ENCODE measurements around the gene CSF2. TPM values are rescaled to one million over a fixed set of nuclear protein-coding genes. Genes with fewer than 3 reads are reported as not detected.

CSF2 gene
- total RNA-seq, 1 experiment from 2014 or later, result not detected

DNA sequence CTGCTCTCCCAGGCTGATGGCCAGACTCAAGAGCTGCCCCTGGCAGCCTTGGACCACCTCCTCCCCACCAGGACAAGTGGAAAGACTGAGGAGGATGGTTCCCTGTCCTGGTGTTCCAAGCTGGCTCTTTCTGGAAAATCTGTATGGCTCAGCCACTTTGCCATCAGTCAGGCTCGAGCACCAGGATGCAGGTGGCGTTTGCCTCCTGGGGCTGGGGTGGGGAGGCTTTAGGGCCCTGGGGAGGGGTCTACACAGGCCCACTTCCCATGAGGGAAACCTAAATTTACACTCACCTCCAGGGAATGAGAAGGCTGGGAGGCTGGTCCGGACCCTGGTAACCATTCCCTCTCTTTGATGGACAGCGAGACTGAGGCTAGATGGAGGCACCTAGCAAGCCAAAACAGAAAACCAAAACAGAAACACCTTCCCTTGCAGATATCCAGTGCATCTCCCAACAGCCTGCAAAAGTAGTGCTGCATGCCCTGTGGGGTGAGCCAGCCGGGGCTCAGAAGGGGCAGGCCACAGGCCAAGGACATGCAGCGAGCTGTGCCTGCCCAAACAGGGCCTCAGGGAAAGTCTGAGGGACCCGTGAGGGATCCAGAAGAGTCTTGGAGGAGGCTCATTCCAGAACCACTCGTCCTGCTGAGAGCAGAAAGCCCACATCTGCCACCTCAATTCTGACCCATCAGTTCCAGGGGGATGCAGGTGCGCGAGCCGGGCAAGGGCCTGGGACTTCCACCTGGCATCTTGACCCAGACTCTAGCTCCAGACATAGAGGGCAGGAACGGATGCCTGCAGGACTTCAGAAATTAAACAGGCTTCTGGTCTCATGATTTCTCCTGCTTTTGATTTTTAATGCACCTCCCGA, 5.4 kb upstream of the CSF2 start:
- ChIA-PET CTCF (interaction anchor here (0.5 kb wide), 1 partner anchor 337 kb away, joined by 3 read pairs; no protein-coding TSS in a partner anchor), POLR2A (no interaction called here)
- no peak overlapping the region for H3K27ac ChIP-seq (ENCODE audit: low read length)
- H3K36me3 ChIP-seq (ENCODE audit: control insufficient read depth, insufficient read depth, low read length), result no peaks in the 10 kb centered on the region
- TF ChIP-seq, protein P1, sequence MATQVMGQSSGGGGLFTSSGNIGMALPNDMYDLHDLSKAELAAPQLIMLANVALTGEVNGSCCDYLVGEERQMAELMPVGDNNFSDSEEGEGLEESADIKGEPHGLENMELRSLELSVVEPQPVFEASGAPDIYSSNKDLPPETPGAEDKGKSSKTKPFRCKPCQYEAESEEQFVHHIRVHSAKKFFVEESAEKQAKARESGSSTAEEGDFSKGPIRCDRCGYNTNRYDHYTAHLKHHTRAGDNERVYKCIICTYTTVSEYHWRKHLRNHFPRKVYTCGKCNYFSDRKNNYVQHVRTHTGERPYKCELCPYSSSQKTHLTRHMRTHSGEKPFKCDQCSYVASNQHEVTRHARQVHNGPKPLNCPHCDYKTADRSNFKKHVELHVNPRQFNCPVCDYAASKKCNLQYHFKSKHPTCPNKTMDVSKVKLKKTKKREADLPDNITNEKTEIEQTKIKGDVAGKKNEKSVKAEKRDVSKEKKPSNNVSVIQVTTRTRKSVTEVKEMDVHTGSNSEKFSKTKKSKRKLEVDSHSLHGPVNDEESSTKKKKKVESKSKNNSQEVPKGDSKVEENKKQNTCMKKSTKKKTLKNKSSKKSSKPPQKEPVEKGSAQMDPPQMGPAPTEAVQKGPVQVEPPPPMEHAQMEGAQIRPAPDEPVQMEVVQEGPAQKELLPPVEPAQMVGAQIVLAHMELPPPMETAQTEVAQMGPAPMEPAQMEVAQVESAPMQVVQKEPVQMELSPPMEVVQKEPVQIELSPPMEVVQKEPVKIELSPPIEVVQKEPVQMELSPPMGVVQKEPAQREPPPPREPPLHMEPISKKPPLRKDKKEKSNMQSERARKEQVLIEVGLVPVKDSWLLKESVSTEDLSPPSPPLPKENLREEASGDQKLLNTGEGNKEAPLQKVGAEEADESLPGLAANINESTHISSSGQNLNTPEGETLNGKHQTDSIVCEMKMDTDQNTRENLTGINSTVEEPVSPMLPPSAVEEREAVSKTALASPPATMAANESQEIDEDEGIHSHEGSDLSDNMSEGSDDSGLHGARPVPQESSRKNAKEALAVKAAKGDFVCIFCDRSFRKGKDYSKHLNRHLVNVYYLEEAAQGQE (IDR thresholded peaks at IDR 0.05; ENCODE audit: insufficient read depth in 1 of 2, low read depth in 2 of 2, low read length in 1 of 2), result no peak
- no peak for TF ChIP-seq SIN3A (IDR thresholded peaks at IDR 0.05; ENCODE audit: borderline replicate concordance, insufficient read depth, low read depth, low read length)
- no peak for TF ChIP-seq POLR2AphosphoS5 (IDR thresholded peaks at IDR 0.05; ENCODE audit: low read depth, low read length)
- no peak for TF ChIP-seq TCF7L2 (IDR thresholded peaks at IDR 0.05; ENCODE audit: low read depth, low read length)
- TF ChIP-seq, protein P2, sequence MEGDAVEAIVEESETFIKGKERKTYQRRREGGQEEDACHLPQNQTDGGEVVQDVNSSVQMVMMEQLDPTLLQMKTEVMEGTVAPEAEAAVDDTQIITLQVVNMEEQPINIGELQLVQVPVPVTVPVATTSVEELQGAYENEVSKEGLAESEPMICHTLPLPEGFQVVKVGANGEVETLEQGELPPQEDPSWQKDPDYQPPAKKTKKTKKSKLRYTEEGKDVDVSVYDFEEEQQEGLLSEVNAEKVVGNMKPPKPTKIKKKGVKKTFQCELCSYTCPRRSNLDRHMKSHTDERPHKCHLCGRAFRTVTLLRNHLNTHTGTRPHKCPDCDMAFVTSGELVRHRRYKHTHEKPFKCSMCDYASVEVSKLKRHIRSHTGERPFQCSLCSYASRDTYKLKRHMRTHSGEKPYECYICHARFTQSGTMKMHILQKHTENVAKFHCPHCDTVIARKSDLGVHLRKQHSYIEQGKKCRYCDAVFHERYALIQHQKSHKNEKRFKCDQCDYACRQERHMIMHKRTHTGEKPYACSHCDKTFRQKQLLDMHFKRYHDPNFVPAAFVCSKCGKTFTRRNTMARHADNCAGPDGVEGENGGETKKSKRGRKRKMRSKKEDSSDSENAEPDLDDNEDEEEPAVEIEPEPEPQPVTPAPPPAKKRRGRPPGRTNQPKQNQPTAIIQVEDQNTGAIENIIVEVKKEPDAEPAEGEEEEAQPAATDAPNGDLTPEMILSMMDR (IDR thresholded peaks at IDR 0.05), result no peak
- H3K9me3 ChIP-seq (ENCODE audit: control insufficient read depth, insufficient read depth, low read depth, low read length), result no peaks in the 10 kb centered on the region
- intact Hi-C loops (cut with micrococcal nuclease; ENCODE audit: unreplicated experiment) (loop anchor here (10.0 kb wide), 2 partner anchors 307 to 427 kb away; partner anchors contain the start of gene IRF1), in situ Hi-C loops (cut with HindIII; ENCODE audit: low pct_unique_long_range_greater_than_20kb, low sequenced_read_pairs) (no loop called here)
- no peak for DNase-seq (ENCODE audit: low read depth, low spot score)
- no TSS peak for BruUV-seq (replicated peaks)
- no peaks in the 10 kb centered on the region for H3K4me1 ChIP-seq (ENCODE audit: control insufficient read depth, insufficient read depth, low read length)
- no peaks in the 10 kb centered on the region for H3K27me3 ChIP-seq (ENCODE audit: control insufficient read depth, insufficient read depth, low read length)
- no peak for ATAC-seq
- H3K4me3 ChIP-seq (ENCODE audit: low read depth in 2 of 2, low read length in 2 of 2), result no peak overlapping the region

DNA sequence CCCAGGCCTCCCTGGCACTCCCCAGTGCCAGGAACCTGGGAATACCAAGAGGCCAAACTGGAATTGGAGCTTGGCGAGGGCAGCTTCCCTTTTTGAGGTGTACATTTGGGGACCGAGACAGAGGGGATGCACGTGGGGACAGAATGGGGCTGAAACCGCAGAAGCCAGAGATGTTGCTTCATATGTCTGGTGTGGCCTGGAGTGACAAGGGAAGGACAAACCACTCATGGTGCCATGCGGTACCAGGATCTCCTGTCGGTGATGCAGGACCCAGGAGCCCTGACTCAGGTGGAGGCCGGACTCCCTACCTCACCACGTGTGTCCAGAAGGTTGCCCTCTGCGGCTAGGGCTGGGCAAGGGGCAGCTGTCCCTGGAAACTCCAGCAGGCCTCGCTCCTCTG, 4.0 kb upstream of the CSF2 start:
- H3K27me3 ChIP-seq (ENCODE audit: control insufficient read depth, insufficient read depth, low read length), result no peaks in the 10 kb centered on the region
- no peaks in the 10 kb centered on the region for H3K9me3 ChIP-seq (ENCODE audit: control insufficient read depth, insufficient read depth, low read depth, low read length)
- H3K4me1 ChIP-seq (ENCODE audit: control insufficient read depth, insufficient read depth, low read length), result peaks cover 3% of the 10 kb centered on the region; the same call in 1 of the 2 replicates
- intact Hi-C loops (cut with micrococcal nuclease; ENCODE audit: unreplicated experiment), result loop anchor here (10.0 kb wide), 2 partner anchors 305 to 425 kb away; partner anchors contain the start of gene IRF1
- in situ Hi-C loops (cut with HindIII; ENCODE audit: low pct_unique_long_range_greater_than_20kb, low sequenced_read_pairs), result no loop called here
- ATAC-seq (no peak), DNase-seq (ENCODE audit: low read depth, low spot score) (no peak)
- ChIA-PET CTCF (no interaction called here), POLR2A (no interaction called here)
- TF ChIP-seq POLR2AphosphoS5 (IDR thresholded peaks at IDR 0.05; ENCODE audit: low read depth, low read length), result no peak
- no peak for TF ChIP-seq SIN3A (IDR thresholded peaks at IDR 0.05; ENCODE audit: borderline replicate concordance, insufficient read depth, low read depth, low read length)
- TF ChIP-seq, protein P1 (IDR thresholded peaks at IDR 0.05; ENCODE audit: insufficient read depth in 1 of 2, low read depth in 2 of 2, low read length in 1 of 2), result no peak
- TF ChIP-seq, protein P2 (IDR thresholded peaks at IDR 0.05), result no peak
- no peak for TF ChIP-seq TCF7L2 (IDR thresholded peaks at IDR 0.05; ENCODE audit: low read depth, low read length)
- no peak overlapping the region for H3K27ac ChIP-seq (ENCODE audit: low read length)
- no peak overlapping the region for H3K4me3 ChIP-seq (ENCODE audit: low read depth in 2 of 2, low read length in 2 of 2)
- no peaks in the 10 kb centered on the region for H3K36me3 ChIP-seq (ENCODE audit: control insufficient read depth, insufficient read depth, low read length)
- no TSS peak for BruUV-seq (replicated peaks)

Data from Panc1 (cell line).